ENCODE results near the gene SYDE1.

Gene SYDE1

DNA sequence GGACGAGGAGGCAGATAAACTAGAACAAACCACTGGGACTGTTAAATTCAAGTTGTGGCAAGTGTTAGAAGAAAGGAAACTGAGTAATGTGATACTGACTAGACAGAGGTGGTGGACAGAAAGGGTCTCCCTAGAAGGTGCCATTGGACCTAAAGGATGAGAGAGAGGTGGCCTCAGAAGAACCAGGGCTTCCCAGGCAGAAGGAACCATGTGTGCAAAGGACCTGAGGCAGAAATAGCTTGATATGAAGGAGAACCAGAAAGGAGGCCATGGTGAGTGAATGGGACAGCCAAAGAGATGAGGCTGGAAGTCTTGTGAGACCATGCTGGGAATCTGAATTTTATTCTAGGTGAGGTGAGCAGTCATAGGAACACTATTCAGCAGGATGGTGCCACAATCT lies 2.8 kb upstream of the SYDE1 start:
- Histone ChIP-seq H3K4me2 (ENCODE audit: low read depth, low read length, poor library complexity, severe bottlenecking) (no peak overlapping the region), H2AFZ (ENCODE audit: low read length) (no peak overlapping the region), H3K27me3 (ENCODE audit: insufficient read depth, low read length, poor library complexity, severe bottlenecking) (no peaks in the 10 kb centered on the region), H3K4me3 (ENCODE audit: low read length, poor library complexity, severe bottlenecking) (no peak overlapping the region), H3K79me2 (ENCODE audit: insufficient read depth, low read length) (no peaks in the 10 kb centered on the region), H3K4me1 (ENCODE audit: insufficient read depth, low read length, poor library complexity, severe bottlenecking) (peaks cover 4% of the 10 kb centered on the region), H4K20me1 (ENCODE audit: insufficient read depth, low read length, poor library complexity, severe bottlenecking) (no peaks in the 10 kb centered on the region), H3K36me3 (ENCODE audit: insufficient read depth, low read length) (no peaks in the 10 kb centered on the region), H3F3A (ENCODE audit: low read depth) (no peaks in the 10 kb centered on the region), H3K9me3 (ENCODE audit: insufficient read depth, low read depth, low read length) (peaks cover 12% of the 10 kb centered on the region; the same call in 1 of the 2 replicates), H3K9ac (ENCODE audit: low read depth, low read length, poor library complexity, severe bottlenecking) (no peak overlapping the region), H3K9me2 (replicated peaks; ENCODE audit: low read depth, low read length) (no peaks in the 10 kb centered on the region)
- no peak for TF ChIP-seq EZH2phosphoT487 (IDR thresholded peaks at IDR 0.05; ENCODE audit: borderline replicate concordance)
- TF ChIP-seq, protein P1, sequence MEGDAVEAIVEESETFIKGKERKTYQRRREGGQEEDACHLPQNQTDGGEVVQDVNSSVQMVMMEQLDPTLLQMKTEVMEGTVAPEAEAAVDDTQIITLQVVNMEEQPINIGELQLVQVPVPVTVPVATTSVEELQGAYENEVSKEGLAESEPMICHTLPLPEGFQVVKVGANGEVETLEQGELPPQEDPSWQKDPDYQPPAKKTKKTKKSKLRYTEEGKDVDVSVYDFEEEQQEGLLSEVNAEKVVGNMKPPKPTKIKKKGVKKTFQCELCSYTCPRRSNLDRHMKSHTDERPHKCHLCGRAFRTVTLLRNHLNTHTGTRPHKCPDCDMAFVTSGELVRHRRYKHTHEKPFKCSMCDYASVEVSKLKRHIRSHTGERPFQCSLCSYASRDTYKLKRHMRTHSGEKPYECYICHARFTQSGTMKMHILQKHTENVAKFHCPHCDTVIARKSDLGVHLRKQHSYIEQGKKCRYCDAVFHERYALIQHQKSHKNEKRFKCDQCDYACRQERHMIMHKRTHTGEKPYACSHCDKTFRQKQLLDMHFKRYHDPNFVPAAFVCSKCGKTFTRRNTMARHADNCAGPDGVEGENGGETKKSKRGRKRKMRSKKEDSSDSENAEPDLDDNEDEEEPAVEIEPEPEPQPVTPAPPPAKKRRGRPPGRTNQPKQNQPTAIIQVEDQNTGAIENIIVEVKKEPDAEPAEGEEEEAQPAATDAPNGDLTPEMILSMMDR (conservative IDR thresholded peaks at IDR 0.05; ENCODE audit: low read length), result no peak

DNA sequence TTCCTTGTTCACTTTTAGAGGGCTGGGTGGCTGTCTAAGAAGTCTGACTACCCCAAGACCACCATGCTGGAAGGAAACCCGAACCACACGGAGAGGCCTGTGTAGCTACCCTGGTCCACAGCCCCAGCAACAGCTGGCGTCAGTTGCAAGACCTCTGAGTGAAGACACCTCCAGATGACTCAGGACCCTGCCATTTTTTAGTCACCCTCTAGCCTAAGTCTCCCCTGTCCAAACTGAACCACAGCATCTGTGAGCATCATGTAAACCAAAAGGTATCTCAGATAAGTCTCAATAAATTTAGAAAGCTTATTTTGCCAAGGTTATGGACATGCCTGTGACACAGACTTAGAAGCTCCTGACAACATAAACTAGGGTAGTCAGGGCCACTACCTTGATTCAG lies 2.2 kb upstream of the SYDE1 start:
- Histone ChIP-seq H3K27me3 (ENCODE audit: insufficient read depth, low read length, poor library complexity, severe bottlenecking) (no peaks in the 10 kb centered on the region), H3F3A (ENCODE audit: low read depth) (no peaks in the 10 kb centered on the region), H3K9ac (ENCODE audit: low read depth, low read length, poor library complexity, severe bottlenecking) (no peak overlapping the region), H3K9me2 (replicated peaks; ENCODE audit: low read depth, low read length) (no peaks in the 10 kb centered on the region), H3K4me3 (ENCODE audit: low read length, poor library complexity, severe bottlenecking) (no peak overlapping the region), H4K20me1 (ENCODE audit: insufficient read depth, low read length, poor library complexity, severe bottlenecking) (no peaks in the 10 kb centered on the region), H3K4me2 (ENCODE audit: low read depth, low read length, poor library complexity, severe bottlenecking) (no peak overlapping the region), H3K36me3 (ENCODE audit: insufficient read depth, low read length) (no peaks in the 10 kb centered on the region), H3K9me3 (ENCODE audit: insufficient read depth, low read depth, low read length) (peaks cover 12% of the 10 kb centered on the region; the same call in 1 of the 2 replicates), H3K4me1 (ENCODE audit: insufficient read depth, low read length, poor library complexity, severe bottlenecking) (peaks cover 4% of the 10 kb centered on the region), H2AFZ (ENCODE audit: low read length) (no peak overlapping the region), H3K79me2 (ENCODE audit: insufficient read depth, low read length) (no peaks in the 10 kb centered on the region)
- TF ChIP-seq, protein P1 (conservative IDR thresholded peaks at IDR 0.05; ENCODE audit: low read length), result no peak
- no peak for TF ChIP-seq EZH2phosphoT487 (IDR thresholded peaks at IDR 0.05; ENCODE audit: borderline replicate concordance)

DNA sequence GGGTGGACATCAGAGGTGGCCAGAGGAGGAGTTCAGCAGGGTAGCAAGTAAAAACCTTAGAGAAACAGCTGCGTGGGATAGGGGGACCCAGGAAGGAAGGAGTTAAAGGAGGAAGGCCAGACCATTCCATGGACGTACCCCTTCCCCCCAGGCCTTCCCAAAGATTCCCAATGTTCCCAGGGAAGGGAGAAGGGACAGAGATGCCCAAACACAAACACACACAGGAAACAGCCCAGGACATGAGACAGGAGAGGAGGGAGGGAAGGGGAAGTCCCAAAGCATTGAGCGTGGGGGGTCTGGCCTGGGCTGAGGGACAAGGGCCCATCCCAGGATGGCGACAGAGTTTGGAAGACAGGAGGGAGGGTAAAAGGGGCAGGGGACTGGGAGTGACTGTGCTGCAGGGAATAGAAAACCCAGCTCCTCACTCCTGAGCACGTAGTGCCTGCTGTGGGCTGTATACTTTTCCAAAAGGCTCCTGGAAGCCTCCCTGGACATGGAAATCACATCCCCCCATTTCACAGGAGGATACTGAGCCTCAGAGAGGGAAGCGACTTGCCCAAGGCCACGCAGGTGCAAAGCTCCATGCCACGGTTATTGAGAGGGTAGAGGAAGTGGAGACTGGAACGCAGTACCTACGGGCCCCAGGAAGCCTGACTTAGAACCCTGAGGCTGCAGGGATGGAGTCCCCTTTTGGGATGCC lies 1.1 kb downstream of the SYDE1 start:
- Histone ChIP-seq H3K4me3 (ENCODE audit: low read length, poor library complexity, severe bottlenecking) (no peak overlapping the region), H3F3A (ENCODE audit: low read depth) (no peaks in the 10 kb centered on the region), H2AFZ (ENCODE audit: low read length) (no peak overlapping the region)

More for the DNA sequence above, 1.1 kb downstream of the SYDE1 start:
- no peaks in the 10 kb centered on the region for H3K9me2 ChIP-seq (replicated peaks; ENCODE audit: low read depth, low read length)
- peak overlapping the region; percentile 31 for H3K4me2 ChIP-seq (ENCODE audit: low read depth, low read length, poor library complexity, severe bottlenecking)
- no peak overlapping the region for H3K9ac ChIP-seq (ENCODE audit: low read depth, low read length, poor library complexity, severe bottlenecking)
- H3K36me3 ChIP-seq (ENCODE audit: insufficient read depth, low read length), result no peaks in the 10 kb centered on the region
- no peaks in the 10 kb centered on the region for H3K79me2 ChIP-seq (ENCODE audit: insufficient read depth, low read length)
- TF ChIP-seq EZH2phosphoT487 (IDR thresholded peaks at IDR 0.05; ENCODE audit: borderline replicate concordance), result no peak
- TF ChIP-seq, protein P1 (conservative IDR thresholded peaks at IDR 0.05; ENCODE audit: low read length), result no peak
- no peaks in the 10 kb centered on the region for H3K27me3 ChIP-seq (ENCODE audit: insufficient read depth, low read length, poor library complexity, severe bottlenecking)
- peaks cover 4% of the 10 kb centered on the region for H3K4me1 ChIP-seq (ENCODE audit: insufficient read depth, low read length, poor library complexity, severe bottlenecking)
- peaks cover 9% of the 10 kb centered on the region; the same call in 1 of the 2 replicates for H3K9me3 ChIP-seq (ENCODE audit: insufficient read depth, low read depth, low read length)
- H4K20me1 ChIP-seq (ENCODE audit: insufficient read depth, low read length, poor library complexity, severe bottlenecking), result no peaks in the 10 kb centered on the region

All from Loucy (cell line).